ENCODE results near the gene LRPAP1. TPM values are rescaled to one million over a fixed set of nuclear protein-coding genes. Genes with fewer than 3 reads are reported as not detected.

LRPAP1 gene
- polyA plus RNA-seq, 1 of the 3 experiments (the other 2 are of a cell fraction) = 209 TPM

DNA sequence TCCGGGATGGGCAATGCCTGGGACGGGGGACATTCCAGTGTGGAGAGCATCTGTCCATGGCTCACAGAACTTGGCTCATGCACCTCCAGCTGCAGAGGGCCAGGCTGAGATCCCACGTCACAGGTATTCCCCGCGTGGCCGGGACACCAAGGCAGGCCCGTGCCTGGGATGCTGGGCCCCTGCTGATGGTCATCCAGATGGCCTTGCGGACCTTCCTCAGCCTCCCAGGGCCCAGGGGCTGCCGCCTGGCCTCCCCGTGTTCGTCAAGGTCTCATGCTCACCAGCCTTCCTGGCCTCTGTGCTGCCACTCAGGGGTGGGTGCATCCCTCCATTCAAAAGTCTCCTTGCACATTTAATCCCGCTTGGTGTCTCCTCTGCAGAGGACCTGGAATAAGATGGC lies 40.9 kb upstream of the LRPAP1 start (continued):
- TF ChIP-seq, protein P1, sequence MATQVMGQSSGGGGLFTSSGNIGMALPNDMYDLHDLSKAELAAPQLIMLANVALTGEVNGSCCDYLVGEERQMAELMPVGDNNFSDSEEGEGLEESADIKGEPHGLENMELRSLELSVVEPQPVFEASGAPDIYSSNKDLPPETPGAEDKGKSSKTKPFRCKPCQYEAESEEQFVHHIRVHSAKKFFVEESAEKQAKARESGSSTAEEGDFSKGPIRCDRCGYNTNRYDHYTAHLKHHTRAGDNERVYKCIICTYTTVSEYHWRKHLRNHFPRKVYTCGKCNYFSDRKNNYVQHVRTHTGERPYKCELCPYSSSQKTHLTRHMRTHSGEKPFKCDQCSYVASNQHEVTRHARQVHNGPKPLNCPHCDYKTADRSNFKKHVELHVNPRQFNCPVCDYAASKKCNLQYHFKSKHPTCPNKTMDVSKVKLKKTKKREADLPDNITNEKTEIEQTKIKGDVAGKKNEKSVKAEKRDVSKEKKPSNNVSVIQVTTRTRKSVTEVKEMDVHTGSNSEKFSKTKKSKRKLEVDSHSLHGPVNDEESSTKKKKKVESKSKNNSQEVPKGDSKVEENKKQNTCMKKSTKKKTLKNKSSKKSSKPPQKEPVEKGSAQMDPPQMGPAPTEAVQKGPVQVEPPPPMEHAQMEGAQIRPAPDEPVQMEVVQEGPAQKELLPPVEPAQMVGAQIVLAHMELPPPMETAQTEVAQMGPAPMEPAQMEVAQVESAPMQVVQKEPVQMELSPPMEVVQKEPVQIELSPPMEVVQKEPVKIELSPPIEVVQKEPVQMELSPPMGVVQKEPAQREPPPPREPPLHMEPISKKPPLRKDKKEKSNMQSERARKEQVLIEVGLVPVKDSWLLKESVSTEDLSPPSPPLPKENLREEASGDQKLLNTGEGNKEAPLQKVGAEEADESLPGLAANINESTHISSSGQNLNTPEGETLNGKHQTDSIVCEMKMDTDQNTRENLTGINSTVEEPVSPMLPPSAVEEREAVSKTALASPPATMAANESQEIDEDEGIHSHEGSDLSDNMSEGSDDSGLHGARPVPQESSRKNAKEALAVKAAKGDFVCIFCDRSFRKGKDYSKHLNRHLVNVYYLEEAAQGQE (IDR thresholded peaks at IDR 0.05; ENCODE audit: low read depth, low read length) = no peak
- TF ChIP-seq GATA2 (CRISPR knock-in tag; IDR thresholded peaks at IDR 0.05) (no peak), MEF2A (IDR thresholded peaks at IDR 0.05; ENCODE audit: borderline replicate concordance, low read depth) (no peak)

DNA sequence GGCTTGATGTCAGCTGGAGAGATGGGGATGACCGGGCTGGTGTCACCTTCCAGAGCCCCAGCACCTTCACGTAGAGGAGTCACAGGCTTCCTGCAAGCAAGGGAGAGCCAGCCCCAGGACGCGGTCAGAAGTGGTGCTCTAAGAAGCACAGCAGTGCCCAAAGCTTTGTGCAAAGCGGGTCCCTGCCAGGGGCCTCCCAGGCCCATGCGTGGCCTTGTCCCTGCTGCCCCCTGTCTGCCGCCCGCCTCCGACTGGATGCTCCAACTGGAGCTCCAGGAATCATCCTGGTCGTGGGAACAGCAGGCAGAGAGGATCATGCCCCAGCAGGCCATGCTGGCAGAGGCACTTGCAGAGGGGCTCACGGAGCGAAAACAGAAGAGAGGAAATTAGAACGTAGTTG lies 40.1 kb upstream of the LRPAP1 start:
- no peaks in the 10 kb centered on the region for H3K79me2 ChIP-seq (ENCODE audit: insufficient read depth)
- H3K27ac ChIP-seq (ENCODE audit: low read depth in 2 of 2, low read length in 1 of 2) = no peak overlapping the region
- WGBS (ENCODE audit: low lambda C conversion rate) = 40% methylated on average over 3 of the region's 13 CpGs
- no peak overlapping the region for H3K4me2 ChIP-seq
- no peak overlapping the region for H3K9ac ChIP-seq
- TF ChIP-seq NRF1 (IDR thresholded peaks at IDR 0.05; ENCODE audit: low read depth, low read length) (no peak), POLR2AphosphoS5 (IDR thresholded peaks at IDR 0.05; ENCODE audit: low read depth, low read length) (no peak), TEAD4 (IDR thresholded peaks at IDR 0.05; ENCODE audit: borderline replicate concordance, insufficient read depth) (no peak), YY1 (IDR thresholded peaks at IDR 0.05; ENCODE audit: low read depth) (no peak), JUND (IDR thresholded peaks at IDR 0.05) (no peak), SIN3A (IDR thresholded peaks at IDR 0.05; ENCODE audit: borderline replicate concordance, low read depth, low read length) (no peak), GATA2 (CRISPR knock-in tag; IDR thresholded peaks at IDR 0.05) (no peak)
- TF ChIP-seq, protein P2, sequence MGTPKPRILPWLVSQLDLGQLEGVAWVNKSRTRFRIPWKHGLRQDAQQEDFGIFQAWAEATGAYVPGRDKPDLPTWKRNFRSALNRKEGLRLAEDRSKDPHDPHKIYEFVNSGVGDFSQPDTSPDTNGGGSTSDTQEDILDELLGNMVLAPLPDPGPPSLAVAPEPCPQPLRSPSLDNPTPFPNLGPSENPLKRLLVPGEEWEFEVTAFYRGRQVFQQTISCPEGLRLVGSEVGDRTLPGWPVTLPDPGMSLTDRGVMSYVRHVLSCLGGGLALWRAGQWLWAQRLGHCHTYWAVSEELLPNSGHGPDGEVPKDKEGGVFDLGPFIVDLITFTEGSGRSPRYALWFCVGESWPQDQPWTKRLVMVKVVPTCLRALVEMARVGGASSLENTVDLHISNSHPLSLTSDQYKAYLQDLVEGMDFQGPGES (IDR thresholded peaks at IDR 0.05; ENCODE audit: low read depth, low read length) = no peak
- TF ChIP-seq, protein P3, sequence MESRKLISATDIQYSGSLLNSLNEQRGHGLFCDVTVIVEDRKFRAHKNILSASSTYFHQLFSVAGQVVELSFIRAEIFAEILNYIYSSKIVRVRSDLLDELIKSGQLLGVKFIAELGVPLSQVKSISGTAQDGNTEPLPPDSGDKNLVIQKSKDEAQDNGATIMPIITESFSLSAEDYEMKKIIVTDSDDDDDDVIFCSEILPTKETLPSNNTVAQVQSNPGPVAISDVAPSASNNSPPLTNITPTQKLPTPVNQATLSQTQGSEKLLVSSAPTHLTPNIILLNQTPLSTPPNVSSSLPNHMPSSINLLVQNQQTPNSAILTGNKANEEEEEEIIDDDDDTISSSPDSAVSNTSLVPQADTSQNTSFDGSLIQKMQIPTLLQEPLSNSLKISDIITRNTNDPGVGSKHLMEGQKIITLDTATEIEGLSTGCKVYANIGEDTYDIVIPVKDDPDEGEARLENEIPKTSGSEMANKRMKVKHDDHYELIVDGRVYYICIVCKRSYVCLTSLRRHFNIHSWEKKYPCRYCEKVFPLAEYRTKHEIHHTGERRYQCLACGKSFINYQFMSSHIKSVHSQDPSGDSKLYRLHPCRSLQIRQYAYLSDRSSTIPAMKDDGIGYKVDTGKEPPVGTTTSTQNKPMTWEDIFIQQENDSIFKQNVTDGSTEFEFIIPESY (IDR thresholded peaks at IDR 0.05; ENCODE audit: borderline replicate concordance, low read depth) = no peak
- TF ChIP-seq, protein P4, sequence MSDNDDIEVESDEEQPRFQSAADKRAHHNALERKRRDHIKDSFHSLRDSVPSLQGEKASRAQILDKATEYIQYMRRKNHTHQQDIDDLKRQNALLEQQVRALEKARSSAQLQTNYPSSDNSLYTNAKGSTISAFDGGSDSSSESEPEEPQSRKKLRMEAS (IDR thresholded peaks at IDR 0.05; ENCODE audit: low read depth) = no peak
- no peaks in the 10 kb centered on the region for H3F3A ChIP-seq (replicated peaks; ENCODE audit: insufficient read depth)
- no peaks in the 10 kb centered on the region for H3K27me3 ChIP-seq (ENCODE audit: insufficient read depth)
- no peaks in the 10 kb centered on the region for H4K20me1 ChIP-seq (ENCODE audit: insufficient read depth)
- no peaks in the 10 kb centered on the region for H3K36me3 ChIP-seq (replicated peaks in 1 of 2; ENCODE audit: control insufficient read depth in 1 of 2, insufficient read depth in 2 of 2, low read length in 1 of 2)
- no peak for DNase-seq
- CTCF ChIA-PET = interaction anchor here (0.9 kb wide), 1 partner anchor 308 kb away, joined by 3 read pairs; no protein-coding TSS in a partner anchor
- peaks cover 0 to 9% of the 10 kb centered on the region in 2 experiments; a peak in 1 of 4 replicates for H3K4me1 ChIP-seq (ENCODE audit: control insufficient read depth in 1 of 2, insufficient read depth in 2 of 2, low read depth in 1 of 2, low read length in 1 of 2)
- H3K4me3 ChIP-seq (ENCODE audit: low read depth in 2 of 2, low read length in 1 of 2) = no peak overlapping the region
- POLR2A ChIA-PET = no interaction called here
- no peaks in the 10 kb centered on the region for H3K9me2 ChIP-seq
- no peak overlapping the region for H2AFZ ChIP-seq (ENCODE audit: low read depth)
- H3K9me3 ChIP-seq = no peaks in the 10 kb centered on the region

Measured in SK-N-SH (cell line).